ENCODE measurements around the gene EHMT1.

The EHMT1 gene

GRCh38 chr9:137671196-137671538 lies 52.4 kb downstream of the EHMT1 start:
- no peak overlapping the region for H3K4me3 ChIP-seq (ENCODE audit: low read depth, low read length)

GRCh38 chr9:137671721-137672120 lies 52.9 kb downstream of the EHMT1 start:
- H3K4me3 ChIP-seq (ENCODE audit: low read depth, low read length), result no peak overlapping the region

- H3K4me3 ChIP-seq (ENCODE audit: low read depth, low read length), result no peak overlapping the region
Measured at GRCh38 chr9:137672907-137673791, 54.3 kb downstream of the EHMT1 start.

GRCh38 chr9:137673886-137674285 lies 55.1 kb downstream of the EHMT1 start:
- H3K4me3 ChIP-seq (ENCODE audit: low read depth, low read length), result no peak overlapping the region

GRCh38 chr9:137674307-137674975 lies 55.6 kb downstream of the EHMT1 start:
- no peak overlapping the region for H3K4me3 ChIP-seq (ENCODE audit: low read depth, low read length)

- no peak overlapping the region for H3K4me3 ChIP-seq (ENCODE audit: low read depth, low read length)
Measured at GRCh38 chr9:137674976-137675320, 56.1 kb downstream of the EHMT1 start.

- no peak overlapping the region for H3K4me3 ChIP-seq (ENCODE audit: low read depth, low read length)
Measured at GRCh38 chr9:137676998-137677397, 58.2 kb downstream of the EHMT1 start.

GRCh38 chr9:137678202-137678601 lies 59.4 kb downstream of the EHMT1 start:
- H3K4me3 ChIP-seq (ENCODE audit: low read depth, low read length), result no peak overlapping the region

GRCh38 chr9:137679249-137679648 lies 60.4 kb downstream of the EHMT1 start:
- H3K4me3 ChIP-seq (ENCODE audit: low read depth, low read length), result no peak overlapping the region

- H3K4me3 ChIP-seq (ENCODE audit: low read depth, low read length), result no peak overlapping the region
Measured at GRCh38 chr9:137679695-137680305, 61.0 kb downstream of the EHMT1 start.

GRCh38 chr9:137680444-137681358 lies 61.9 kb downstream of the EHMT1 start:
- no peak overlapping the region for H3K4me3 ChIP-seq (ENCODE audit: low read depth, low read length)

GRCh38 chr9:137682428-137683105 lies 63.8 kb downstream of the EHMT1 start:
- H3K4me3 ChIP-seq (ENCODE audit: low read depth, low read length), result no peak overlapping the region

GRCh38 chr9:137683262-137683864 lies 64.6 kb downstream of the EHMT1 start:
- H3K4me3 ChIP-seq (ENCODE audit: low read depth, low read length), result no peak overlapping the region

GRCh38 chr9:137685035-137685740 lies 66.4 kb downstream of the EHMT1 start:
- H3K4me3 ChIP-seq (ENCODE audit: low read depth, low read length), result no peak overlapping the region

GRCh38 chr9:137685741-137686420 lies 67.1 kb downstream of the EHMT1 start:
- H3K4me3 ChIP-seq (ENCODE audit: low read depth, low read length), result no peak overlapping the region

GRCh38 chr9:137688261-137688660 lies 69.5 kb downstream of the EHMT1 start:
- H3K4me3 ChIP-seq (ENCODE audit: low read depth, low read length), result no peak overlapping the region

- H3K4me3 ChIP-seq (ENCODE audit: low read depth, low read length), result no peak overlapping the region
Measured at GRCh38 chr9:137688725-137689124, 69.9 kb downstream of the EHMT1 start.

GRCh38 chr9:137689745-137690529 lies 71.1 kb downstream of the EHMT1 start:
- H3K4me3 ChIP-seq (ENCODE audit: low read depth, low read length), result no peak overlapping the region
